Ecto neural progenitor cell (in vitro differentiated cells): Measurements from ENCODE around the gene TMEM147.

Experiments
- DNase-seq: peaks from one replicate; pipeline ENCODE4 v3.0.0-alpha.2; 2018; ENCODE audit warnings: low spot score

Gene TMEM147

GRCh38 chr19:35521124-35521743, 24.2 kb upstream of the TMEM147 start:
- DNase-seq: no peak

- no peak for DNase-seq
Observed at GRCh38 chr19:35522745-35523327, 22.6 kb upstream of the TMEM147 start.

- DNase-seq: no peak
Observed at GRCh38 chr19:35524181-35524837, 21.1 kb upstream of the TMEM147 start.

- no peak for DNase-seq
Observed at GRCh38 chr19:35525873-35526272, 19.6 kb upstream of the TMEM147 start.

- DNase-seq: no peak
Observed at GRCh38 chr19:35528218-35529038, 17.0 kb upstream of the TMEM147 start, which contains the start of gene SBSN. SBSN (minus strand) TSS chr19:35528311; CDS start chr19:35528281, 30 bp downstream.

- no peak for DNase-seq
Observed at GRCh38 chr19:35529241-35530218, 15.9 kb upstream of the TMEM147 start.

- DNase-seq: no peak
Observed at GRCh38 chr19:35531291-35531690, 14.1 kb upstream of the TMEM147 start.

- DNase-seq: no peak
Observed at GRCh38 chr19:35533201-35533821, 12.1 kb upstream of the TMEM147 start, which contains the start of gene GAPDHS. GAPDHS (plus strand) TSS chr19:35533456; CDS start chr19:35533528, 72 bp downstream.

GRCh38 chr19:35533822-35534392, 11.5 kb upstream of the TMEM147 start:
- DNase-seq: no peak

- DNase-seq: no peak
Observed at GRCh38 chr19:35534803-35535480, 10.5 kb upstream of the TMEM147 start.

- DNase-seq: no peak
Observed at GRCh38 chr19:35539314-35539713, 6.1 kb upstream of the TMEM147 start.

- DNase-seq: no peak
Observed at GRCh38 chr19:35539850-35540249, 5.6 kb upstream of the TMEM147 start.

- no peak for DNase-seq
Observed at GRCh38 chr19:35540356-35540927, 5.0 kb upstream of the TMEM147 start.

GRCh38 chr19:35542209-35542608, 3.2 kb upstream of the TMEM147 start:
- DNase-seq: no peak

- no peak for DNase-seq
Observed at GRCh38 chr19:35543280-35544109, 1.9 kb upstream of the TMEM147 start.

GRCh38 chr19:35544110-35544802, 1.2 kb upstream of the TMEM147 start:
- no peak for DNase-seq

GRCh38 chr19:35545855-35546381, 492 bp downstream of the TMEM147 start:
- no peak for DNase-seq

GRCh38 chr19:35546532-35546931, 1.1 kb downstream of the TMEM147 start:
- DNase-seq: no peak
